ENCODE results near the gene USP40.

- no peak for TF ChIP-seq CTCF (IDR thresholded peaks at IDR 0.05)
- no peak for TF ChIP-seq POLR2AphosphoS5 (IDR thresholded peaks at IDR 0.05)
These were observed 52.5 kb downstream of the USP40 start for GRCh38 chr2:233513953-233514655.
